IMR-90 (cell line): ENCODE measurements around the gene ERVH48-1. TPM values are rescaled to one million over a fixed set of nuclear protein-coding genes. Genes with fewer than 3 reads are reported as not detected.

ENCODE experiments used
- ATAC-seq: fragments of 200-7000 bp; cut with Tn5 transposase; 2 replicates; pipeline ENCODE4 v1.9.1; 2020; ENCODE audit warnings: low read depth, mild to moderate bottlenecking, moderate library complexity
- BruUV-seq: library from RNA; stranded (reverse); fragments of 400-500 nt; replicated peaks from 2 replicates; lab custom pipeline; 2021; lab: Mats Ljungman, UMichigan
- CTCF ChIA-PET: fragments of 300-600 bp; formaldehyde crosslinking; extraction: SDS; loops from one replicate; lab custom pipeline; 2021; ENCODE audit warnings: antibody characterized with exemption; lab: Yijun Ruan, JAX
- POLR2A ChIA-PET: fragments of 300-600 bp; sonication (Branson Sonifier 250); formaldehyde crosslinking; loops from one replicate; lab custom pipeline; 2022; ENCODE audit warnings: antibody characterized with exemption; ENCODE audit not compliant: unreplicated experiment; lab: Charles Lee
- DNase-seq: peaks from one replicate; pipeline ENCODE4 v3.0.0; 2013
- H2AFZ ChIP-seq: replicated peaks from 2 replicates; pipeline ENCODE3; 2013; ENCODE audit warnings: low read length, mild to moderate bottlenecking; ENCODE audit not compliant: poor library complexity
- H2AK5ac ChIP-seq: 2 replicates; pipeline ENCODE4 v1.6.1; 2013; ENCODE audit warnings: low read depth, low read length, inconsistent platforms
- H2AK9ac ChIP-seq: replicated peaks from 2 replicates; pipeline ENCODE3; 2013; ENCODE audit warnings: mild to moderate bottlenecking, low read depth, low read length, moderate library complexity; ENCODE audit not compliant: poor library complexity
- H2BK120ac ChIP-seq: 2 replicates; pipeline ENCODE4 v1.6.1; 2013; ENCODE audit warnings: low read depth, low read length, inconsistent platforms
- H2BK15ac ChIP-seq: 3 replicates; pipeline ENCODE4 v1.6.1; 2013; ENCODE audit warnings: low read depth, low read length, inconsistent platforms
- H2BK20ac ChIP-seq: 2 replicates; pipeline ENCODE4 v1.6.1; 2013; ENCODE audit warnings: low read depth, mild to moderate bottlenecking, inconsistent platforms, low read length, moderate library complexity
- H2BK5ac ChIP-seq: 2 replicates; pipeline ENCODE4 v1.6.1; 2013; ENCODE audit warnings: mild to moderate bottlenecking, low read depth, low read length, inconsistent platforms; ENCODE audit not compliant: poor library complexity, severe bottlenecking
- H3K14ac ChIP-seq: replicated peaks from 2 replicates; pipeline ENCODE4 v1.6.1; 2013; ENCODE audit warnings: low read depth, low read length, inconsistent platforms
- H3K18ac ChIP-seq: 2 replicates; pipeline ENCODE4 v1.6.1; 2013; ENCODE audit warnings: low read depth, low read length, control low read depth
- H3K23ac ChIP-seq: 2 replicates; pipeline ENCODE4 v1.6.1; 2013; ENCODE audit warnings: low read depth, low read length, inconsistent platforms
- H3K27ac ChIP-seq: 2 replicates; pipeline ENCODE4 v1.5.1; 2013; ENCODE audit warnings: mild to moderate bottlenecking, control low read depth, low read length; ENCODE audit not compliant: insufficient read depth
- H3K27me3 ChIP-seq: 2 replicates; pipeline ENCODE4 v1.6.1; 2013; ENCODE audit warnings: low read length; ENCODE audit not compliant: control insufficient read depth, insufficient read depth
- H3K36me3 ChIP-seq: 2 replicates; pipeline ENCODE4 v1.6.1; 2013; ENCODE audit warnings: low read length, mixed read lengths; ENCODE audit not compliant: control insufficient read depth, insufficient read depth
- H3K4ac ChIP-seq: 2 replicates; pipeline ENCODE4 v1.6.1; 2013; ENCODE audit warnings: low read depth, low read length, inconsistent platforms
- H3K4me1 ChIP-seq: 2 replicates; pipeline ENCODE4 v1.6.1; 2013; ENCODE audit warnings: low read length, mixed read lengths; ENCODE audit not compliant: control insufficient read depth, insufficient read depth
- H3K4me2 ChIP-seq: 2 replicates; pipeline ENCODE4 v1.6.1; 2013; ENCODE audit warnings: low read depth, mild to moderate bottlenecking, control low read depth, low read length, moderate library complexity
- H3K4me3 ChIP-seq: 2 replicates; pipeline ENCODE4 v1.5.1; 2013; ENCODE audit warnings: low read depth, mild to moderate bottlenecking, control low read depth, low read length, moderate library complexity; ENCODE audit not compliant: insufficient read depth
- H3K56ac ChIP-seq: 2 replicates; pipeline ENCODE4 v1.6.1; 2013; ENCODE audit warnings: low read length, inconsistent platforms; ENCODE audit not compliant: insufficient read depth; ENCODE audit errors: extremely low read depth
- H3K79me1 ChIP-seq, 2 experiments: 2 replicates each; pipeline ENCODE4 v1.6.1; 2013; ENCODE audit warnings: low read length in 2 of 2, inconsistent platforms in 1 of 2, low read depth in 1 of 2
- H3K9ac ChIP-seq: 2 replicates; pipeline ENCODE4 v1.6.1; 2013; ENCODE audit warnings: low read depth, low read length, control low read depth
- H3K9me1 ChIP-seq: 2 replicates; pipeline ENCODE4 v1.6.1; 2013; ENCODE audit warnings: low read length, inconsistent platforms; ENCODE audit not compliant: insufficient read depth
- H3K9me3 ChIP-seq: 2 replicates; pipeline ENCODE4 v1.6.1; 2013; ENCODE audit warnings: low read length; ENCODE audit not compliant: control insufficient read depth, insufficient read depth
- H4K20me1 ChIP-seq: 2 replicates; pipeline ENCODE4 v1.6.1; 2013; ENCODE audit warnings: low read length, inconsistent platforms; ENCODE audit not compliant: insufficient read depth
- H4K5ac ChIP-seq: 2 replicates; pipeline ENCODE4 v1.6.1; 2013; ENCODE audit warnings: mild to moderate bottlenecking, low read depth, low read length, control low read depth
- H4K8ac ChIP-seq, 2 experiments: 2 replicates each; pipeline ENCODE4 v1.6.1; 2013; ENCODE audit warnings: low read depth in 2 of 2, low read length in 2 of 2, control low read depth in 1 of 2, inconsistent platforms in 1 of 2
- H4K91ac ChIP-seq: 2 replicates; pipeline ENCODE4 v1.6.1; 2013; ENCODE audit warnings: low read depth, low read length, inconsistent platforms; ENCODE audit not compliant: insufficient read depth
- NFE2L2 ChIP-seq: fragments of 150-350 bp; IDR thresholded peaks from 2 replicates; pipeline ENCODE4 v1.6.1; 2016; ENCODE audit warnings: low read depth, mild to moderate bottlenecking, low read length
- RCOR1 ChIP-seq: IDR thresholded peaks from 2 replicates; pipeline ENCODE4 v1.6.1; 2012; ENCODE audit warnings: mild to moderate bottlenecking, low read length, improper control_type of control experiment; ENCODE audit not compliant: insufficient replicate concordance
- WGBS, 2 experiments: methylation state at CpG; one replicate each; pipeline versions ENCODE4 v1.1.5 to v1.1.7; 2013; ENCODE audit warnings: missing lambda C conversion rate in 2 of 2; ENCODE audit not compliant: insufficient read length in 1 of 2; ENCODE audit errors: extremely low coverage in 2 of 2; 5-methylcytosine and 5-hydroxymethylcytosine counted together
- dilution Hi-C: fragments of 300-500 bp; cut with HindIII; formaldehyde crosslinking; loops from one replicate; pipeline ENCODE4 v1.14.3; 2018; ENCODE audit warnings: low sequenced_read_pairs; ENCODE audit not compliant: unreplicated experiment
- in situ Hi-C: fragments of 300-500 bp; cut with MboI; formaldehyde crosslinking; loops from 3 replicates; pipeline ENCODE4 v1.14.3; 2019; ENCODE audit warnings: low sequenced_read_pairs, inconsistent platforms, mixed read lengths
- intact Hi-C: fragments of 100-400 bp; cut with micrococcal nuclease; formaldehyde crosslinking; loops from 2 replicates; pipeline ENCODE4 v1.10.0; 2022
- polyA plus RNA-seq, 3 experiments: library from polyadenylated mRNA; depleted of rRNA; stranded (reverse); fragments of >200 nt; gene quantifications; 2 replicates each; pipeline ENCODE4 v1.2.3, GENCODE V29; 2012; ENCODE audit warnings: low replicate concordance in 1 of 3
- total RNA-seq: library from RNA; depleted of rRNA; stranded (reverse); fragments of >200 nt; gene quantifications from 2 replicates; pipeline ENCODE4 v1.2.3, GENCODE V29; 2012
- TF ChIP-seq, protein P1 (sequence below): fragments of 150-350 bp; IDR thresholded peaks from 2 replicates; pipeline ENCODE4 v1.6.1; 2017; ENCODE audit warnings: mild to moderate bottlenecking, antibody characterized with exemption, low read length, low read depth

The ERVH48-1 gene
- total and polyA plus RNA-seq, 2 of the 4 experiments (the other 2 are of a cell fraction) = under 0.01 TPM; not detected in 1

DNA sequence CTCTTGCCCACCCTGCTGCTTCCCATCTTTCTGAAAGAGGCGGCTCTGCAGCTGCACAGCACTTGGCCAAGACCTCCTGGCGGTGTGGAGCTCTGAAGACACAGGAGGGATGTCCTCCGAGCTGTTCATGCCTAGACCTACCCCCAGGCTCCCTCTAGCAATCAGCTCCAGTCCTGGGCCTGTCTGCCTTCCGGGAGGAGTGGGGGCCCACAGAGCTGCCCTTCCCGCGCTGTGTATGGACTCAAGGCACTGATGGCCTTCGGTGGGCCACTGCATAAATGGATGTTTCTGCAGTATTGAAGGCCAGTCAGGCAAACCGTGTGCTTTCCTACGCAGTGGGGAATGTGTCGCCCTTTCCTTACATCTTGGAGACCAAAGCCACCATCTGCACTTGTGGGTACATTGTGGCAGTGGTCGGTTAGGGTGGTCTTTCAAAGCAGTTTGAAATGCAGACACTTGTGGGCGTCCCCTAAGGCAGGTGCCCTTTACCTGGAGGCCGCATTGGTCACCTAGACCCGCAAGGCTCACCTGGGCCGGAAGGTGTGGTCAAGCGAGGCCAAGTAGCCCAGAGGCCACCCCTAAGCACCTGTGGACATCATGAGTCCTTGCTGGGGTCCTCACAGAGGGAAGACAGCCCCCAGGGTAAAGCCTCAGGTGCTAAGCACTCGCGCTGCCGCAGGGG lies 48.0 kb upstream of the ERVH48-1 start:
- H2BK120ac ChIP-seq = peak overlapping the region; percentile 88
- peak overlapping the region; percentile 47; the same call in 1 of the 2 replicates for H3K56ac ChIP-seq
- H3K9me1 ChIP-seq = peaks cover 9% of the 10 kb centered on the region
- dilution Hi-C loops (no loop called here), intact Hi-C loops (no loop called here), in situ Hi-C loops (no loop called here)
- H3K36me3 ChIP-seq = no peaks in the 10 kb centered on the region; the same call in 1 of the 2 replicates
- H2AK9ac ChIP-seq = peak overlapping the region; percentile 93
- H3K9ac ChIP-seq = peak overlapping the region; percentile 87
- peak overlapping the region; percentile 66 for H3K23ac ChIP-seq
- 0 out of 2 replicates have a peak overlapping the region, but pooled peaks have one; percentile 20 for H2BK20ac ChIP-seq
- H3K4me2 ChIP-seq = peak overlapping the region; percentile 91
- H3K9me3 ChIP-seq = peaks cover 2% of the 10 kb centered on the region; the same call in 1 of the 2 replicates
- DNase-seq (no peak), ATAC-seq (no peak)
- H3K79me1 ChIP-seq = peaks cover 8 to 36% of the 10 kb centered on the region in 2 experiments; a peak in 3 of 4 replicates
- H2AFZ ChIP-seq = peak overlapping the region; percentile 95
- H3K4me1 ChIP-seq = peaks cover 3% of the 10 kb centered on the region
- peak overlapping the region; percentile 93 to 94 for H4K8ac ChIP-seq
- H3K18ac ChIP-seq = peak overlapping the region; percentile 88
- no peaks in the 10 kb centered on the region for H3K27me3 ChIP-seq
- 81% methylated on average over 12 of the region's 19 CpGs; no CpG with 5 or more reads in 1 of the 2 experiments for WGBS, 2 experiments
- H4K91ac ChIP-seq = peak overlapping the region; percentile 94
- BruUV-seq = no TSS peak
- H3K27ac ChIP-seq = peak overlapping the region; percentile 91
- CTCF ChIA-PET = no interaction called here
- H2BK15ac ChIP-seq = peak overlapping the region; percentile 93; the same call in 2 of the 3 replicates
- peak overlapping the region; percentile 60 for H3K4me3 ChIP-seq
- TF ChIP-seq NFE2L2 = no peak
- TF ChIP-seq, protein P1, sequence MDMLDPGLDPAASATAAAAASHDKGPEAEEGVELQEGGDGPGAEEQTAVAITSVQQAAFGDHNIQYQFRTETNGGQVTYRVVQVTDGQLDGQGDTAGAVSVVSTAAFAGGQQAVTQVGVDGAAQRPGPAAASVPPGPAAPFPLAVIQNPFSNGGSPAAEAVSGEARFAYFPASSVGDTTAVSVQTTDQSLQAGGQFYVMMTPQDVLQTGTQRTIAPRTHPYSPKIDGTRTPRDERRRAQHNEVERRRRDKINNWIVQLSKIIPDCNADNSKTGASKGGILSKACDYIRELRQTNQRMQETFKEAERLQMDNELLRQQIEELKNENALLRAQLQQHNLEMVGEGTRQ = peak; percentile 49; the same call in 1 of the 2 replicates
- no peak for TF ChIP-seq RCOR1
- peak overlapping the region; percentile 83 for H3K14ac ChIP-seq
- H3K4ac ChIP-seq = peak overlapping the region; percentile 92
- H2BK5ac ChIP-seq = peak overlapping the region; percentile 77
- peak overlapping the region; percentile 96 for H2AK5ac ChIP-seq
- H4K20me1 ChIP-seq = peaks cover 5% of the 10 kb centered on the region; the same call in 1 of the 2 replicates
- H4K5ac ChIP-seq = peak overlapping the region; percentile 93
- POLR2A ChIA-PET = interaction anchor here (0.6 kb wide), 2 partner anchors 288 to 424 kb away, joined by 3 to 4 read pairs; no protein-coding TSS in a partner anchor
